ENCODE results near the gene SNAI1. TPM values are rescaled to one million over a fixed set of nuclear protein-coding genes. Genes with fewer than 3 reads are reported as not detected.
"Not testable (repeated sequence)": the region's sequence is repeated elsewhere in the genome, so short reads cannot be mapped to it uniquely, and the experiment has no call there.

The SNAI1 gene
- total RNA-seq, 3 donors from 2014 or later: 0.80 to 5.0 (median 4.3) TPM

DNA sequence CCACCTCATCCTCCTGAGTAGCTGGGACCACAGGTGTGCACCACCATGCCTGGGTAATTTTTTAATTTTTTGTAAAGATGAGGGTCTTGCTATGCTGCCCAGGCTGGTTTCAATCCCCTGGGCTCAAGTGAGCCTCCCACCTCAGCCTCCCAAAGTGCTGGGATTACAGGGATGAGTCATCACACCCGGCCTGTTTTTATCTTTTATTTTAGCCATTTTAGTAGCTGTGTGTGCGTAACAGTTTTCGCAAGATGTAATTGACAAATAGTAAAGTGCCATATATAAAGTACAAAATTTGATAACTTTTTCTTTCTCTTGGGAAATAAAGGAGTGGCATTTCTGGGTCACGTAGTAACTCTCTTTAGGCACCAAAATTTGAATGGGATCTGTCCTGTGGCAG, 21.4 kb downstream of the SNAI1 start:
- TF ChIP-seq, protein P1, sequence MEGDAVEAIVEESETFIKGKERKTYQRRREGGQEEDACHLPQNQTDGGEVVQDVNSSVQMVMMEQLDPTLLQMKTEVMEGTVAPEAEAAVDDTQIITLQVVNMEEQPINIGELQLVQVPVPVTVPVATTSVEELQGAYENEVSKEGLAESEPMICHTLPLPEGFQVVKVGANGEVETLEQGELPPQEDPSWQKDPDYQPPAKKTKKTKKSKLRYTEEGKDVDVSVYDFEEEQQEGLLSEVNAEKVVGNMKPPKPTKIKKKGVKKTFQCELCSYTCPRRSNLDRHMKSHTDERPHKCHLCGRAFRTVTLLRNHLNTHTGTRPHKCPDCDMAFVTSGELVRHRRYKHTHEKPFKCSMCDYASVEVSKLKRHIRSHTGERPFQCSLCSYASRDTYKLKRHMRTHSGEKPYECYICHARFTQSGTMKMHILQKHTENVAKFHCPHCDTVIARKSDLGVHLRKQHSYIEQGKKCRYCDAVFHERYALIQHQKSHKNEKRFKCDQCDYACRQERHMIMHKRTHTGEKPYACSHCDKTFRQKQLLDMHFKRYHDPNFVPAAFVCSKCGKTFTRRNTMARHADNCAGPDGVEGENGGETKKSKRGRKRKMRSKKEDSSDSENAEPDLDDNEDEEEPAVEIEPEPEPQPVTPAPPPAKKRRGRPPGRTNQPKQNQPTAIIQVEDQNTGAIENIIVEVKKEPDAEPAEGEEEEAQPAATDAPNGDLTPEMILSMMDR (IDR thresholded peaks at IDR 0.05): no peak
- no peak for TF ChIP-seq POLR2A (IDR thresholded peaks at IDR 0.05)
- no peak for TF ChIP-seq POLR2AphosphoS5 (IDR thresholded peaks at IDR 0.05)
- intact Hi-C loops (cut with DNase I; ENCODE audit: low total_unique reads): no loop called here
- Histone ChIP-seq H3K27me3 (no peaks in the 10 kb centered on the region), H3K4me1 (no peaks in the 10 kb centered on the region), H3K4me3 (no peak overlapping the region), H3K9me3 (no peaks in the 10 kb centered on the region), H3K27ac (no peak overlapping the region), H3K36me3 (no peaks in the 10 kb centered on the region)
- DNase-seq (ENCODE audit: low spot score in 2 of 2): no peak

DNA sequence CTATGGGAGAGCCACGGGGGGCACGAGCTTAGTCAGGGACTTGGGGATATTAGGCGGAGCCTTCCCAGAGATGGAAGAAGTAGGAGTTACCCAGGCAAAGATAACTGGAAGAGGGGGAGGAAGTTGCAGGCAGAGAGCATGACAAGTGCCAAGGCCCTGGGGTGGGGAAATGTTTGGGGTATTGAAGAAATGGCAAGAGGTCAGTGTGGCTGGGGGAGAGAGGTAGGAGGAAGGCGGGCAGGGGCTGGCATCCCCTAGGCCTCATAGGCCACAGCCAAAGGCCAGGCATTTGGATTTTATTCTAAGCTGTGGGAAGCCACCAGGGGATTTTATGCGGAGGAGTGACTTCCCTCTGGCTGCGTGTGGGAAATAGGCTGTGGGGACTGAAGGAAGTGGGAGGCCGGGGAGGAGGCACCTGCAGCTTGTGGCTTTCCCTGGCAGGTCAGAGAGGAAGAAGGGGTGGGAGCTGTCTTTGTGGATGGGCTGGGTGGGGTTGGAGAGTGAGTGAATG, 22.7 kb downstream of the SNAI1 start:
- TF ChIP-seq POLR2A (IDR thresholded peaks at IDR 0.05): no peak
- Histone ChIP-seq H3K27ac (peak overlapping the region in 1 of 2 donors; percentile 7), H3K36me3 (no peaks in the 10 kb centered on the region), H3K27me3 (no peaks in the 10 kb centered on the region), H3K4me1 (no peaks in the 10 kb centered on the region), H3K4me3 (no peak overlapping the region), H3K9me3 (no peaks in the 10 kb centered on the region)
- intact Hi-C loops (cut with DNase I; ENCODE audit: low total_unique reads): no loop called here
- DNase-seq (ENCODE audit: low spot score in 2 of 2): no peak

DNA sequence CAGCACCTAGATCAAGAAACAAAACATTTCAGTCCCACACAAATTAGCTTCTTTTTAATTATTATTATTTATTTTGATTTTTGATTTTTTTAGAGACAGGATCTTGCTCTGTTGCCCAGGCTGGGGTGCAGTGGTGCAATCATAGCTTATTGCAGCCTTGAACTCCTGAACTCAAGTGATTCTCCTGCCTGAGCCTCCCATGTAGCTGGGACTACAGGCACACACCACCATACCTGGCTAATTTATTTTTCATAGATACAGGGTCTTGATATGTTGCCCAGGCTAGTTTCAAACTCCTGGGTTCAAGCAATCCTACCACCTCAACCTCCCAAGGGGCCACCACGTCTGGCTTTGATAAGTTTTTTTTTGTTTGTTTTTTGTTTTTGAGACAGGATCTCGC, 24.6 kb downstream of the SNAI1 start:
- TF ChIP-seq POLR2A (IDR thresholded peaks at IDR 0.05) (no peak), POLR2AphosphoS5 (IDR thresholded peaks at IDR 0.05) (no peak)
- TF ChIP-seq, protein P1 (IDR thresholded peaks at IDR 0.05): no peak

DNA sequence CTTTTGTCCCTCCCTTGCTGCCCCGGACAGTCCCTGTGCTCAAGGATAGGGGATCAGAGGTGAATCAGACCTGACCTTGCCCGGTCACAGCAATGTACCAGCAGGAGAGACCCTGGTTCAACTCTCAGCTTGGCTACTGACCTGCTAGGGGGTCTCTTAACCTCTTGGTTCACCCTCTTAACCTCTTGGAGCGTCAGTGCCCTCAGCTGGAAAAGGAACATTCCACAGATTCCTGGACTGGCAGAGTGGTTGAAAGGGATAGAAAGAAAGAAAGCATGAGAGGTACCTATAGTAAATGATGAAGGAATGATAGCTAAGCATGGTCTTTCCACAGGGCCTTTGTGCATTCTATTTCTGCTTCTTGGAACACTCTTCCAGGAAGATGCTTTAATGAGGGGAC, 25.2 kb downstream of the SNAI1 start:
- H3K27me3 ChIP-seq: no peaks in the 10 kb centered on the region
- no peaks in the 10 kb centered on the region for H3K9me3 ChIP-seq
- intact Hi-C loops (cut with DNase I; ENCODE audit: low total_unique reads): no loop called here

More for the DNA sequence above, 24.6 kb downstream of the SNAI1 start:
- no peaks in the 10 kb centered on the region for H3K36me3 ChIP-seq
- no peak overlapping the region for H3K4me3 ChIP-seq
- no peak for DNase-seq (ENCODE audit: low spot score in 2 of 2)
- no peak overlapping the region for H3K27ac ChIP-seq
- no peaks in the 10 kb centered on the region for H3K27me3 ChIP-seq
- H3K4me1 ChIP-seq: no peaks in the 10 kb centered on the region
- H3K9me3 ChIP-seq: no peaks in the 10 kb centered on the region
- intact Hi-C loops (cut with DNase I; ENCODE audit: low total_unique reads): no loop called here

DNA sequence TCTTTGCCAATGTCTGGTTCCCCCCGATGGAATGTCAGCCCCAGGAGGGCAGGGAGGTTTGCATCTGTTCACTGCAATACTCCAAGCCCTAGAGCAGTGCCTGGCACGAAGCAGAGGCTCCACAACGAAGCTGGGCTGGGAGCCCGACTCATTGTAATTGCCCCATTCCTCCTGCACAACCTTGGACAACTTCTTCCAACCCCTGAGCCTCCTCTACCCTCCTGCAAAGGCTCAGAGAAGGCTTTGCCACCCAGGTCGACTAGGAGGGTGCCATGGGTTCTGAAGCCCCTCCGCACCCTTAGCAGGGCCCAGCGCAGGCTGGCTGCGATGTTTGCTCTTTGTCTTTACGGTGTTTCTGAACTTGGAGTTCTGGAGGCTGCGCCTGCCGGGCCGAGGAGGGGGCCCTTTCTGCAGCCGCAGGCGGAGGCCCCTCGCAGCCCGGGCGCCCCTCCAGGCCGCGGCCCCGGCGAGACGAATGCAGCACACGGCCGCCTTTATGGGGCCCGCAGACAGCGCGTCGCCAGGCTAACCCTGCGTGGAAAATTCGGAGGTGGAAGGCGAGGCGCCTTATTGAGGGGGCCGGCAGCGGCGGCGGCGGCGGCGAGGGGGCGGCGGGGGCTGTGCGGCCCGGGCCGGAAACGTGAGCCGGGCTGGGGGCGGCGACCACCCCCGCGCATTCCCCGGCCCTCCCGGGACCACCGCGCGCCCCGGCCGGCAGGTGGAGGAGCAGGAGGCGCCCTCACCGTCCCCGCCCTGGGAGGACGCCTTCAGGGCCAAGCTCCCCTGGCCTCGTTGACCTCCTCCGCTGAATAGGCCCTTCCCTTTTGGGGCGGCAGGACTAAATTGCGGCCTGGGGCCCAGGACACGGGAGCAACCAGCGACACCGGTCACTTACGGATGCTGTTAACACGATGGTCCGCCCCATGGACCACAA, 27.0 kb downstream of the SNAI1 start:
- DNase-seq (ENCODE audit: low spot score in 2 of 2): no peak
- Histone ChIP-seq H3K4me3 (peak overlapping the region in 2 of 3 donors; percentile 9 to 32), H3K4me1 (no peaks in the 10 kb centered on the region), H3K36me3 (no peaks in the 10 kb centered on the region), H3K27me3 (no peaks in the 10 kb centered on the region), H3K9me3 (no peaks in the 10 kb centered on the region), H3K27ac (no peak overlapping the region)
- TF ChIP-seq, protein P1 (IDR thresholded peaks at IDR 0.05): no peak
- no peak for TF ChIP-seq POLR2AphosphoS5 (IDR thresholded peaks at IDR 0.05)
- TF ChIP-seq POLR2A (IDR thresholded peaks at IDR 0.05): no peak
- intact Hi-C loops (cut with DNase I; ENCODE audit: low total_unique reads): no loop called here

More for the DNA sequence above, 25.2 kb downstream of the SNAI1 start:
- Histone ChIP-seq H3K4me3 (no peak overlapping the region), H3K27ac (no peak overlapping the region), H3K4me1 (no peaks in the 10 kb centered on the region), H3K36me3 (no peaks in the 10 kb centered on the region)
- no peak for DNase-seq (ENCODE audit: low spot score in 2 of 2)
- TF ChIP-seq POLR2AphosphoS5 (IDR thresholded peaks at IDR 0.05) (no peak), POLR2A (IDR thresholded peaks at IDR 0.05) (no peak)
- TF ChIP-seq, protein P1 (IDR thresholded peaks at IDR 0.05): no peak

DNA sequence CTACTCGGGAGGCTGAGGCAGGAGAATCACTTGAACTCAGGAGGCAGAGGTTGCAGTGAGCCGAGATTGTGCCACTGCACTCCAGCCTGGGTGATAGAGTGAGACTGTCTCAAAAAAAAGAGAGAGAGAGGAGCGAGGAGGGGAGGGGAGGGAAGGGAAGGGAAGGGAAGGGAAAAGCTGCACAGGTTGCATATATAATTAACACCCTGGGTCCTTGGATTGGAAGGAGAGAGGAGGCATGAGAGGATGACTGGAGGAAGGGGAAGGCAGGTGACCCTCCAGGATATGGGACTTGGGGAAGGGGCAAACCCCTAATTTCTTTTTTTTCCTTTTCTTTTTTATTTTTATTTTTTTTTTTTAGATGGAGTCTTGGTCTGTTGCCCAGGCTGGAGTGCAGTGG, 28.8 kb downstream of the SNAI1 start:
- H3K4me1 ChIP-seq: not testable (repeated sequence)

More for the DNA sequence above, 28.8 kb downstream of the SNAI1 start:
- H3K36me3 ChIP-seq; H3K9me3 ChIP-seq; DNase-seq (ENCODE audit: low spot score in 2 of 2); H3K4me3 ChIP-seq; intact Hi-C loops (cut with DNase I; ENCODE audit: low total_unique reads); H3K27me3 ChIP-seq; H3K27ac ChIP-seq: not testable (repeated sequence)

All from breast epithelium (tissue), 4 donors.